Measurements from ENCODE around the gene ALOX15. TPM values are rescaled to one million over a fixed set of nuclear protein-coding genes. Genes with fewer than 3 reads are reported as not detected.
"Not testable (repeated sequence)": the region's sequence is repeated elsewhere in the genome, so short reads cannot be mapped to it uniquely, and the experiment has no call there.

Gene ALOX15
- total RNA-seq, 4 donors from 2014 or later: not detected

DNA sequence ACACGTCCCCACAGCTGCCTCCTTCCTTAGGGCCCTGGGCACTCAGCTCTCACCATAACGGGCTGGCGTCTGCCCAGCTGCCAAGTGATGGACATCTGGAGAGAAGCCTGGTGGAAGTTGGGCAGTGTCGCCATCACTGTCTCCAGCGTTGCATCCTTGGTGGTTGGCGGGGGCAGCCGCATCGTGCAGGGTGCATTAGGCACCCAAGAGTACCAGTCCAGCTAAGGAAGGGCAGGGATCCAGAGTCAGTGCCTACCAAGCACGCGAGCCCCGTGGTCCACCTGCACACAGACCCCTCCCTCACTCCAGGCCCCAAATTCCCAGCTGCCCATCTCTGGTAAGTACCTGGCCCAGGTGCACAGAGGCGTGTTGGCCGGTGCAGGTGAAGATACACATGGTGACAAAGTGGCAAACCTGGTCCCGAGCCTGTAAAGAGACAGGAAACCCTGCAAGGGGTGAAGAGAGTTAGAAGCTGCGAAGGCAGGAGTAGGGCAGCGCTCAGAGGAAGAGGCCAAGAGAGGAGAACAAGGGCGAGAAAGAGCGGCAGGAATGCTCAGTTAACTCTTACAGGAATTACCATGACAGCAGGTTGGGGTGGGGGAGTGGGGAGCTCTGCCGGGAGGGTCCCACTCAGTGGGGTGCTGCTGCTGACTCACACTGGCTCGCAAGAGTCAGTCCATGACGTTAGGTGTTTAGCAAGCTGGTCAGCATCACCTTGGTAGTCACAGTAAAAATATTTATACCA is 9.5 kb downstream of the ALOX15 start:
- peaks cover 0 to 28% of the 10 kb centered on the region in 2 donors for H3K27me3 ChIP-seq

DNA sequence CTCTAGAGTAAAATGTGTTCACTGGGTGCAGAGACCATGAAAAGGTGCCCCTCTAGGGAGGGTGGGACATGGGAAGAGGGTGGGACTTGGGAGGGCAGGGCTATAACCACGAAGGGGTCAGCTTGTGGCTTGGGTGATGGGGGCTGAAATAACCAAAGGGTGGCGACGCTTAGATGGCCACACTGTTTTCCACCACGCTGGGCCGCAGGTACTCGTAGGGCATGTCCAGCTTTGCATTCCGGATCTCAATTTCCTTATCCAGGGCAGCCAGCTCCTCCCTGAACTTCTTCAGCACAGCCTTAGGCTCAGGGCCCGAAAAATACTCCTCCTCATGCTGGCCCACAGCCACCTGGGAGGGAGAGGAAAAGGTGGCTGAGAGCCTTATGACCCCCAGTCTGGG is 10.0 kb downstream of the ALOX15 start:
- WGBS, 2 donors: 78 to 88% methylated on average over 8 of the region's 8 CpGs
- Histone ChIP-seq H3K27ac (no peak overlapping the region), H3K27me3 (peaks cover 0 to 22% of the 10 kb centered on the region in 2 donors), H3K9me3 (peaks cover 0 to 2% (median 0%) of the 10 kb centered on the region in 4 donors), H3K36me3 (no peaks in the 10 kb centered on the region), H3K4me3 (no peak overlapping the region), H3K4me1 (peaks cover 0 to under 1% (median 0%) of the 10 kb centered on the region in 4 donors)
- DNase-seq (ENCODE audit: low spot score in 2 of 2): no peak
- TF ChIP-seq POLR2A (IDR thresholded peaks at IDR 0.05) (no peak), EP300 (IDR thresholded peaks at IDR 0.05) (no peak)
- TF ChIP-seq, protein P1, sequence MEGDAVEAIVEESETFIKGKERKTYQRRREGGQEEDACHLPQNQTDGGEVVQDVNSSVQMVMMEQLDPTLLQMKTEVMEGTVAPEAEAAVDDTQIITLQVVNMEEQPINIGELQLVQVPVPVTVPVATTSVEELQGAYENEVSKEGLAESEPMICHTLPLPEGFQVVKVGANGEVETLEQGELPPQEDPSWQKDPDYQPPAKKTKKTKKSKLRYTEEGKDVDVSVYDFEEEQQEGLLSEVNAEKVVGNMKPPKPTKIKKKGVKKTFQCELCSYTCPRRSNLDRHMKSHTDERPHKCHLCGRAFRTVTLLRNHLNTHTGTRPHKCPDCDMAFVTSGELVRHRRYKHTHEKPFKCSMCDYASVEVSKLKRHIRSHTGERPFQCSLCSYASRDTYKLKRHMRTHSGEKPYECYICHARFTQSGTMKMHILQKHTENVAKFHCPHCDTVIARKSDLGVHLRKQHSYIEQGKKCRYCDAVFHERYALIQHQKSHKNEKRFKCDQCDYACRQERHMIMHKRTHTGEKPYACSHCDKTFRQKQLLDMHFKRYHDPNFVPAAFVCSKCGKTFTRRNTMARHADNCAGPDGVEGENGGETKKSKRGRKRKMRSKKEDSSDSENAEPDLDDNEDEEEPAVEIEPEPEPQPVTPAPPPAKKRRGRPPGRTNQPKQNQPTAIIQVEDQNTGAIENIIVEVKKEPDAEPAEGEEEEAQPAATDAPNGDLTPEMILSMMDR (IDR thresholded peaks at IDR 0.05): no peak

More for the DNA sequence above, 9.5 kb downstream of the ALOX15 start:
- Histone ChIP-seq H3K36me3 (no peaks in the 10 kb centered on the region), H3K4me1 (peaks cover 0 to 3% (median 0%) of the 10 kb centered on the region in 4 donors), H3K27ac (no peak overlapping the region), H3K4me3 (no peak overlapping the region), H3K9me3 (peaks cover 0 to 2% (median 0%) of the 10 kb centered on the region in 4 donors)
- TF ChIP-seq POLR2A (IDR thresholded peaks at IDR 0.05) (no peak), EP300 (IDR thresholded peaks at IDR 0.05) (no peak)
- TF ChIP-seq, protein P1 (IDR thresholded peaks at IDR 0.05): no peak
- no peak for DNase-seq (ENCODE audit: low spot score in 2 of 2)
- WGBS, 2 donors: 64 to 72% methylated on average over 12 to 14 of the region's 21 CpGs

DNA sequence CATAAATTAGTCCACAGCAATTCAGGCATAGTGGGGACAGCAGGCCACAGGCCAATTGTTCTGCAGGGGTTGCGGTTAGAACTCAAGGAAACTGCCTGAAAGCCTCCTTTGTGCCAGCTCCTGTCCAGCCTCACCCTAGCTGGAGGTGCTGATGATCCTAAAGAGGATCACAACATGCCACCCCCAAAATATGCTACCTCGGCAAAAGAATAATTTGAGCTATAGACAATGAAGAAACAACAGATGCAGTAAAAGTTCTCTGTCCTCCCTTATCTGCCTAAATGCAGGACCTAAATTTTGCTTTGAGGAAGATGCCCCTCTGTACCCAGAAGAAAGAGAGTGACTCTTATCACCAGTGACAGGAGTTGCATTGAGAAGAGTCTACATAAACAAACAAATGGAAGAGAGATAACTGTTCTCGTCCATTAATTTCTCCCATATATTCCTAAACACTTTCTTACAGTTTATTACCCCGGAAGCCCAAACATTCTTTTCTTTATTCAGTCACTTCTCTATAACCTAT is 14.7 kb downstream of the ALOX15 start:
- no peaks in the 10 kb centered on the region for H3K36me3 ChIP-seq
- no peak overlapping the region for H3K4me3 ChIP-seq
- H3K9me3 ChIP-seq: peaks cover 0 to 10% (median 3%) of the 10 kb centered on the region in 4 donors
- no peaks in the 10 kb centered on the region for H3K27me3 ChIP-seq
- no peak overlapping the region for H3K27ac ChIP-seq
- no peak for DNase-seq (ENCODE audit: low spot score in 2 of 2)
- TF ChIP-seq EP300 (IDR thresholded peaks at IDR 0.05) (no peak), POLR2A (IDR thresholded peaks at IDR 0.05) (no peak)
- TF ChIP-seq, protein P1 (IDR thresholded peaks at IDR 0.05): no peak
- H3K4me1 ChIP-seq: peaks cover 0 to 10% (median 4%) of the 10 kb centered on the region in 4 donors
- 63 to 74% methylated on average over 4 of the region's 4 CpGs for WGBS, 2 donors

DNA sequence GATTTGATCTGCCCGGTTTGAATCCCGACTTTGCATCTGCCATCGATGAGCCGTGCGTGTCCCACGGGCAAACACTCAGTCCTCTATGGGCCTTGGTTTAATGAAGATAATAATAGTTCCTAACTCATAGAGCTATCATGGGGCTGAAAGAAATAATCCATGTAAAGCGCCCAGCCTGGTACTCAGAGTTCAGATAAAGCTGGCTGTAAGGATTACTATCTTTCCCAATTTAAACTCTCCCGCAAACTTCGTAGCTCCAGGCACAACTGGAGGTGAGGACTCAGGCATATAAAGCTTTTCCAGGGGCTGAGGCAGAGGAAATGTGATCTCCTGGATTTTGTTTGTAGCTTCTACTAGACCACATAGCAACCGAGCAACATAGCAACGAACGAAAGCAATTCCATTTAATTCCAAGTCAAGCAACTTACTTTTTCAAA is 16.3 kb downstream of the ALOX15 start:
- TF ChIP-seq EP300 (IDR thresholded peaks at IDR 0.05) (no peak), POLR2A (IDR thresholded peaks at IDR 0.05) (no peak)
- TF ChIP-seq, protein P1 (IDR thresholded peaks at IDR 0.05): no peak
- H3K27me3 ChIP-seq: no peaks in the 10 kb centered on the region
- peaks cover 0 to 10% (median 4%) of the 10 kb centered on the region in 4 donors for H3K4me1 ChIP-seq
- peaks cover 0 to 13% (median 3%) of the 10 kb centered on the region in 4 donors for H3K9me3 ChIP-seq
- no peaks in the 10 kb centered on the region for H3K36me3 ChIP-seq
- no peak for DNase-seq (ENCODE audit: low spot score in 2 of 2)
- no peak overlapping the region for H3K27ac ChIP-seq
- 78 to 83% methylated on average over 12 of the region's 12 CpGs for WGBS, 2 donors
- H3K4me3 ChIP-seq: no peak overlapping the region

DNA sequence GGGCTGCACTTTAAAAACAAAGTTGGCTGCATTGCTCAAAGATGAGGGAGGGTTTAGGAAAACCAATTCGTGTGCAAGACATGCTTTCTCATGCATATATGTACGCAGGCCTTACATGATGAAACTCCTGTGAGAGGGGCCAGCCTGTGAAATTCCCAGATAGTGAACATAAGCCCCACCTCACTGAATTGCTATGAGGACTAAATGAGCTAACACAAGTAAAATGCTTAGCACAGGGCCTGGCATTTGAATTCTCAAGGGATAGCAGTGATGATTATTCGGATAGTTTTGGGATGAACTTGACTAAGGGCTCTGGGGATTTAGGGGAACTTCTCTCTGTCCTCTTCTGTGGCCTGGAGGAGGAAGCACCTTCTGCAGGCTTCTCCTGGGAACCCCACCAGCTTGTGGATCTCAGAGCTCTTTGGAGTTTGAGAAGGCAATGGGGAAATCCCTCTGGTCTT is 17.0 kb downstream of the ALOX15 start:
- peaks cover 0 to 13% (median 3%) of the 10 kb centered on the region in 4 donors for H3K9me3 ChIP-seq
- not testable (repeated sequence) for H3K27me3 ChIP-seq; DNase-seq (ENCODE audit: low spot score in 2 of 2); H3K27ac ChIP-seq; H3K4me3 ChIP-seq; H3K36me3 ChIP-seq; H3K4me1 ChIP-seq
- WGBS, 2 donors: 71 to 73% methylated on average over 3 of the region's 3 CpGs
